Naive thymus-derived CD8-positive, alpha-beta T cell (primary cell): ENCODE results near the gene EIF3C. TPM values are rescaled to one million over a fixed set of nuclear protein-coding genes. Genes with fewer than 3 reads are reported as not detected.

Experiments used
- microRNA-seq: library from miRNA; unstranded; fragments of <30 nt; microRNA quantifications from one replicate; pipeline ENCODE4 v1.2.0, GENCODE V29; 2022; ENCODE audit warnings: borderline microRNAs expressed
- polyA plus RNA-seq, 3 donors: library from polyadenylated mRNA; unstranded; fragments of 300-500 nt; fragmentation: Illumina TruSeq; gene quantifications; one replicate each; pipeline ENCODE4 v1.2.3, GENCODE V29; 2021
- total RNA-seq, 8 experiments: library from RNA in 2 of 8; stranded (reverse) in 2 of 8; gene quantifications; one replicate each; pipeline ENCODE4 v1.2.3 and lab custom pipeline; 2021 to 2026

The EIF3C gene
- total and polyA plus RNA-seq, 5 experiments from 2014 or later: 208 to 320 (median 271) TPM

Small RNA genes lying within 50 kb of the gene (microRNA-seq; reads per million reads assigned to microRNA genes)
- not detected for gene MIR6862-2

Other genes with a start within 250 kb of the EIF3C start
- under 1 TPM; 0.68 to 0.69 TPM for gene NPIPB7, start 239.1 kb upstream of the EIF3C start, total RNA-seq
- gene NPIPB7, start 239.1 kb upstream of the EIF3C start, polyA plus RNA-seq: under 1 TPM in 1 of 3 donors, not detected in 2; 0.27 TPM
- 10 to 100 TPM; 71.0 to 79.6 TPM for gene CLN3, start 219.4 kb upstream of the EIF3C start, total RNA-seq
- gene CLN3, start 219.4 kb upstream of the EIF3C start, polyA plus RNA-seq: 10 to 100 TPM; 16.2 to 27.2 (median 17.2) TPM
- gene APOBR, start 216.8 kb upstream of the EIF3C start, total RNA-seq: 1 to 10 TPM; 7.6 to 9.0 TPM
- gene APOBR, start 216.8 kb upstream of the EIF3C start, polyA plus RNA-seq: 1 to 10 TPM in 1 of 3 donors, under 1 TPM in 2; 0.38 to 1.1 (median 0.76) TPM
- gene IL27, start 204.6 kb upstream of the EIF3C start, total RNA-seq: not detected
- gene IL27, start 204.6 kb upstream of the EIF3C start, polyA plus RNA-seq: not detected
- gene NUPR1, start 172.5 kb upstream of the EIF3C start, total RNA-seq: under 1 TPM in 1 of 2 experiments, not detected in 1; 0.05 TPM
- gene NUPR1, start 172.5 kb upstream of the EIF3C start, polyA plus RNA-seq: not detected
- 10 to 100 TPM; 68.3 to 73.0 TPM for gene SGF29, start 157.5 kb upstream of the EIF3C start, total RNA-seq
- gene SGF29, start 157.5 kb upstream of the EIF3C start, polyA plus RNA-seq: 10 to 100 TPM; 48.3 to 71.7 (median 50.4) TPM
- 1 to 10 TPM in 1 of 2 experiments, under 1 TPM in 1; 0.66 to 2.1 TPM for gene SULT1A2, start 114.4 kb upstream of the EIF3C start, total RNA-seq
- gene SULT1A2, start 114.4 kb upstream of the EIF3C start, polyA plus RNA-seq: not detected
- gene SULT1A1, start 101.4 kb upstream of the EIF3C start, total RNA-seq: 10 to 100 TPM; 20.5 to 20.9 TPM
- 10 to 100 TPM in 1 of 3 donors, 1 to 10 TPM in 2; 3.3 to 12.6 (median 9.7) TPM for gene SULT1A1, start 101.4 kb upstream of the EIF3C start, polyA plus RNA-seq
- gene NPIPB8, start 73.4 kb upstream of the EIF3C start, total RNA-seq: 1 to 10 TPM; 4.5 to 5.4 TPM
- under 1 TPM in 1 of 3 donors, not detected in 2; 0.53 TPM for gene NPIPB8, start 73.4 kb upstream of the EIF3C start, polyA plus RNA-seq
- 1 to 10 TPM; 5.8 to 6.2 TPM for gene NPIPB9, start 40.3 kb downstream of the EIF3C start, total RNA-seq
- gene NPIPB9, start 40.3 kb downstream of the EIF3C start, polyA plus RNA-seq: under 1 TPM in 2 of 3 donors, not detected in 1; 0.25 to 0.53 TPM
- 100 to 1,000 TPM; 310 to 339 TPM for gene ATXN2L, start 111.5 kb downstream of the EIF3C start, total RNA-seq
- 10 to 100 TPM; 14.2 to 28.4 (median 19.5) TPM for gene ATXN2L, start 111.5 kb downstream of the EIF3C start, polyA plus RNA-seq
- 100 to 1,000 TPM; 117 to 120 TPM for gene TUFM, start 134.9 kb downstream of the EIF3C start, total RNA-seq
- 100 to 1,000 TPM; 141 to 155 (median 152) TPM for gene TUFM, start 134.9 kb downstream of the EIF3C start, polyA plus RNA-seq
- 100 to 1,000 TPM; 110 to 117 TPM for gene SH2B1, start 152.4 kb downstream of the EIF3C start, total RNA-seq
- 1 to 10 TPM; 1.1 to 2.5 (median 2.2) TPM for gene SH2B1, start 152.4 kb downstream of the EIF3C start, polyA plus RNA-seq
- gene ATP2A1, start 167.0 kb downstream of the EIF3C start, total RNA-seq: 1 to 10 TPM in 1 of 2 experiments, under 1 TPM in 1; 0.58 to 1.2 TPM
- not detected for gene ATP2A1, start 167.0 kb downstream of the EIF3C start, polyA plus RNA-seq
- gene RABEP2, start 213.8 kb downstream of the EIF3C start, total RNA-seq: 10 to 100 TPM; 34.1 to 35.7 TPM
- 1 to 10 TPM; 2.8 to 6.5 (median 3.0) TPM for gene RABEP2, start 213.8 kb downstream of the EIF3C start, polyA plus RNA-seq
- 1 to 10 TPM; 6.9 to 7.6 TPM for gene CD19, start 220.5 kb downstream of the EIF3C start, total RNA-seq
- under 1 TPM; 0.17 to 0.19 (median 0.19) TPM for gene CD19, start 220.5 kb downstream of the EIF3C start, polyA plus RNA-seq
- 100 to 1,000 TPM; 112 to 116 TPM for gene NFATC2IP, start 239.5 kb downstream of the EIF3C start, total RNA-seq
- 10 to 100 TPM; 22.8 to 30.2 (median 28.7) TPM for gene NFATC2IP, start 239.5 kb downstream of the EIF3C start, polyA plus RNA-seq